GM19468 (cell line): ENCODE data around the gene ACVR1B.
"Not testable (repeated sequence)": the region's sequence is repeated elsewhere in the genome, so short reads cannot be mapped to it uniquely, and the experiment has no call there.

Experiments
- ATAC-seq: cut with Tn5 transposase; IDR thresholded peaks from one replicate; pipeline ENCODE4 v1.9.1; 2021; ENCODE audit warnings: mild to moderate bottlenecking, moderate library complexity, moderate number of reproducible peaks; ENCODE audit not compliant: unreplicated experiment; ENCODE audit errors: extremely low read depth

The ACVR1B gene

GRCh38 chr12:51961834-51962233 is 10.3 kb downstream of the ACVR1B start:
- no peak for ATAC-seq

- ATAC-seq = no peak
These were observed 11.2 kb downstream of the ACVR1B start for GRCh38 chr12:51962737-51963136.

GRCh38 chr12:51963477-51963876 is 12.0 kb downstream of the ACVR1B start:
- ATAC-seq = no peak

- ATAC-seq = no peak
These were observed 18.1 kb downstream of the ACVR1B start for GRCh38 chr12:51969643-51970042.

- ATAC-seq = peak; percentile 66
These were observed 19.6 kb downstream of the ACVR1B start for GRCh38 chr12:51970904-51971646.

- ATAC-seq = no peak
These were observed 20.4 kb downstream of the ACVR1B start for GRCh38 chr12:51971679-51972421.

- no peak for ATAC-seq
These were observed 20.9 kb downstream of the ACVR1B start for GRCh38 chr12:51972422-51972812.

- ATAC-seq = no peak
These were observed 21.4 kb downstream of the ACVR1B start for GRCh38 chr12:51972849-51973273.

- ATAC-seq = no peak
These were observed 22.1 kb downstream of the ACVR1B start for GRCh38 chr12:51973560-51973959.

- ATAC-seq = no peak
These were observed 23.1 kb downstream of the ACVR1B start for GRCh38 chr12:51974646-51975045.

- no peak for ATAC-seq
These were observed 23.7 kb downstream of the ACVR1B start for GRCh38 chr12:51975196-51975595.

- ATAC-seq = no peak
These were observed 25.1 kb downstream of the ACVR1B start for GRCh38 chr12:51976376-51977160.

GRCh38 chr12:51977320-51977753 is 25.8 kb downstream of the ACVR1B start:
- ATAC-seq = no peak

- not testable (repeated sequence) for ATAC-seq
These were observed 27.8 kb downstream of the ACVR1B start for GRCh38 chr12:51979306-51979705.

- no peak for ATAC-seq
These were observed 28.7 kb downstream of the ACVR1B start for GRCh38 chr12:51980051-51980808.

GRCh38 chr12:51980809-51981127 is 29.3 kb downstream of the ACVR1B start:
- ATAC-seq = no peak

- no peak for ATAC-seq
These were observed 33.2 kb downstream of the ACVR1B start for GRCh38 chr12:51984657-51985056.

GRCh38 chr12:51985154-51985835 is 33.8 kb downstream of the ACVR1B start:
- no peak for ATAC-seq

GRCh38 chr12:51986834-51987233 is 35.3 kb downstream of the ACVR1B start:
- no peak for ATAC-seq

- ATAC-seq = no peak
These were observed 40.7 kb downstream of the ACVR1B start for GRCh38 chr12:51992246-51992645.
